Measurements from ENCODE around the gene NUFIP1. TPM values are rescaled to one million over a fixed set of nuclear protein-coding genes. Genes with fewer than 3 reads are reported as not detected.
"Not testable (repeated sequence)": the region's sequence is repeated elsewhere in the genome, so short reads cannot be mapped to it uniquely, and the experiment has no call there.

NUFIP1 gene
- total RNA-seq, result 2.9 TPM

GRCh38 chr13:44989071-44989889, at the start of gene NUFIP1, which contains the start of gene GPALPP1:
TSS of gene NUFIP1 (minus strand) at chr13:44989471. CDS start at chr13:44989436, 35 bp downstream.
TSS of gene GPALPP1 (plus strand) at chr13:44989538. CDS start at chr13:44989655, 117 bp downstream.
- peaks cover 28% of the 10 kb centered on the region for H3K4me1 ChIP-seq (ENCODE audit: insufficient read depth, low read length)
- H3K4me3 ChIP-seq (ENCODE audit: low read length), result peak within 1 kb of the TSS; percentile 79
- H3K9me3 ChIP-seq (ENCODE audit: low read depth, low read length), result no peaks in the 10 kb centered on the region
- no peaks in the 10 kb centered on the region for H3K27me3 ChIP-seq (ENCODE audit: insufficient read depth, low read length)

- Histone ChIP-seq H3K9me3 (ENCODE audit: low read depth, low read length) (no peaks in the 10 kb centered on the region), H3K4me3 (ENCODE audit: low read length) (no peak overlapping the region), H3K4me1 (ENCODE audit: insufficient read depth, low read length) (no peaks in the 10 kb centered on the region), H3K27me3 (ENCODE audit: insufficient read depth, low read length) (no peaks in the 10 kb centered on the region)
Observed at GRCh38 chr13:45036206-45036605, 46.9 kb upstream of the NUFIP1 start.

GRCh38 chr13:45034342-45034741, 45.1 kb upstream of the NUFIP1 start:
- Histone ChIP-seq H3K9me3 (ENCODE audit: low read depth, low read length) (no peaks in the 10 kb centered on the region), H3K27me3 (ENCODE audit: insufficient read depth, low read length) (no peaks in the 10 kb centered on the region), H3K4me3 (ENCODE audit: low read length) (no peak overlapping the region), H3K4me1 (ENCODE audit: insufficient read depth, low read length) (no peaks in the 10 kb centered on the region)

GRCh38 chr13:45024847-45025246, 35.6 kb upstream of the NUFIP1 start:
- Histone ChIP-seq H3K9me3 (ENCODE audit: low read depth, low read length) (no peaks in the 10 kb centered on the region), H3K4me3 (ENCODE audit: low read length) (no peak overlapping the region), H3K27me3 (ENCODE audit: insufficient read depth, low read length) (no peaks in the 10 kb centered on the region), H3K4me1 (ENCODE audit: insufficient read depth, low read length) (no peaks in the 10 kb centered on the region)

GRCh38 chr13:45021250-45021649, 32.0 kb upstream of the NUFIP1 start:
- no peaks in the 10 kb centered on the region for H3K27me3 ChIP-seq (ENCODE audit: insufficient read depth, low read length)
- H3K4me3 ChIP-seq (ENCODE audit: low read length), result no peak overlapping the region
- H3K4me1 ChIP-seq (ENCODE audit: insufficient read depth, low read length), result no peaks in the 10 kb centered on the region
- no peaks in the 10 kb centered on the region for H3K9me3 ChIP-seq (ENCODE audit: low read depth, low read length)

GRCh38 chr13:45019981-45020380, 30.7 kb upstream of the NUFIP1 start:
- not testable (repeated sequence) for H3K27me3 ChIP-seq (ENCODE audit: insufficient read depth, low read length); H3K9me3 ChIP-seq (ENCODE audit: low read depth, low read length); H3K4me3 ChIP-seq (ENCODE audit: low read length); H3K4me1 ChIP-seq (ENCODE audit: insufficient read depth, low read length)

- H3K4me3 ChIP-seq (ENCODE audit: low read length), result no peak overlapping the region
- no peaks in the 10 kb centered on the region for H3K9me3 ChIP-seq (ENCODE audit: low read depth, low read length)
- no peaks in the 10 kb centered on the region for H3K4me1 ChIP-seq (ENCODE audit: insufficient read depth, low read length)
- H3K27me3 ChIP-seq (ENCODE audit: insufficient read depth, low read length), result no peaks in the 10 kb centered on the region
Observed at GRCh38 chr13:45016792-45017425, 27.6 kb upstream of the NUFIP1 start.

- H3K27me3 ChIP-seq (ENCODE audit: insufficient read depth, low read length), result no peaks in the 10 kb centered on the region
- H3K4me1 ChIP-seq (ENCODE audit: insufficient read depth, low read length), result no peaks in the 10 kb centered on the region
- H3K9me3 ChIP-seq (ENCODE audit: low read depth, low read length), result no peaks in the 10 kb centered on the region
- H3K4me3 ChIP-seq (ENCODE audit: low read length), result no peak overlapping the region
Observed at GRCh38 chr13:45015300-45015699, 26.0 kb upstream of the NUFIP1 start.

GRCh38 chr13:45011198-45011597, 21.9 kb upstream of the NUFIP1 start:
- no peaks in the 10 kb centered on the region for H3K9me3 ChIP-seq (ENCODE audit: low read depth, low read length)
- no peak overlapping the region for H3K4me3 ChIP-seq (ENCODE audit: low read length)
- no peaks in the 10 kb centered on the region for H3K27me3 ChIP-seq (ENCODE audit: insufficient read depth, low read length)
- no peaks in the 10 kb centered on the region for H3K4me1 ChIP-seq (ENCODE audit: insufficient read depth, low read length)

GRCh38 chr13:45007823-45008222, 18.6 kb upstream of the NUFIP1 start:
- Histone ChIP-seq H3K4me3 (ENCODE audit: low read length) (no peak overlapping the region), H3K4me1 (ENCODE audit: insufficient read depth, low read length) (no peaks in the 10 kb centered on the region), H3K27me3 (ENCODE audit: insufficient read depth, low read length) (no peaks in the 10 kb centered on the region), H3K9me3 (ENCODE audit: low read depth, low read length) (no peaks in the 10 kb centered on the region)

- H3K4me3 ChIP-seq (ENCODE audit: low read length), result no peak overlapping the region
- no peaks in the 10 kb centered on the region for H3K9me3 ChIP-seq (ENCODE audit: low read depth, low read length)
- no peaks in the 10 kb centered on the region for H3K27me3 ChIP-seq (ENCODE audit: insufficient read depth, low read length)
- H3K4me1 ChIP-seq (ENCODE audit: insufficient read depth, low read length), result no peaks in the 10 kb centered on the region
Observed at GRCh38 chr13:45007225-45007624, 18.0 kb upstream of the NUFIP1 start.

- Histone ChIP-seq H3K4me3 (ENCODE audit: low read length) (no peak overlapping the region), H3K27me3 (ENCODE audit: insufficient read depth, low read length) (no peaks in the 10 kb centered on the region), H3K4me1 (ENCODE audit: insufficient read depth, low read length) (no peaks in the 10 kb centered on the region), H3K9me3 (ENCODE audit: low read depth, low read length) (no peaks in the 10 kb centered on the region)
Observed at GRCh38 chr13:45004096-45004495, 14.8 kb upstream of the NUFIP1 start.

GRCh38 chr13:45003417-45003816, 14.1 kb upstream of the NUFIP1 start:
- H3K4me1 ChIP-seq (ENCODE audit: insufficient read depth, low read length), result no peaks in the 10 kb centered on the region
- no peak overlapping the region for H3K4me3 ChIP-seq (ENCODE audit: low read length)
- H3K9me3 ChIP-seq (ENCODE audit: low read depth, low read length), result no peaks in the 10 kb centered on the region
- no peaks in the 10 kb centered on the region for H3K27me3 ChIP-seq (ENCODE audit: insufficient read depth, low read length)

- no peaks in the 10 kb centered on the region for H3K27me3 ChIP-seq (ENCODE audit: insufficient read depth, low read length)
- H3K9me3 ChIP-seq (ENCODE audit: low read depth, low read length), result no peaks in the 10 kb centered on the region
- H3K4me3 ChIP-seq (ENCODE audit: low read length), result peak overlapping the region; percentile 79
Observed at GRCh38 chr13:44989941-44990340, 670 bp upstream of the NUFIP1 start.

GRCh38 chr13:44978328-44978727, 10.9 kb downstream of the NUFIP1 start:
- Histone ChIP-seq H3K27me3 (ENCODE audit: insufficient read depth, low read length) (no peaks in the 10 kb centered on the region), H3K9me3 (ENCODE audit: low read depth, low read length) (no peaks in the 10 kb centered on the region), H3K4me1 (ENCODE audit: insufficient read depth, low read length) (peaks cover 22% of the 10 kb centered on the region), H3K4me3 (ENCODE audit: low read length) (no peak overlapping the region)

More at GRCh38 chr13:44989941-44990340, 670 bp upstream of the NUFIP1 start:
- peaks cover 28% of the 10 kb centered on the region for H3K4me1 ChIP-seq (ENCODE audit: insufficient read depth, low read length)
